ENCODE results near the gene DNAL1. TPM values are rescaled to one million over a fixed set of nuclear protein-coding genes. Genes with fewer than 3 reads are reported as not detected.

DNAL1 gene
- total and polyA plus RNA-seq, 9 of the 15 experiments (the other 6 are each of a cell fraction or from before 2014, with no cell fraction given) = 1.6 to 11.7 (median 4.8) TPM

DNA sequence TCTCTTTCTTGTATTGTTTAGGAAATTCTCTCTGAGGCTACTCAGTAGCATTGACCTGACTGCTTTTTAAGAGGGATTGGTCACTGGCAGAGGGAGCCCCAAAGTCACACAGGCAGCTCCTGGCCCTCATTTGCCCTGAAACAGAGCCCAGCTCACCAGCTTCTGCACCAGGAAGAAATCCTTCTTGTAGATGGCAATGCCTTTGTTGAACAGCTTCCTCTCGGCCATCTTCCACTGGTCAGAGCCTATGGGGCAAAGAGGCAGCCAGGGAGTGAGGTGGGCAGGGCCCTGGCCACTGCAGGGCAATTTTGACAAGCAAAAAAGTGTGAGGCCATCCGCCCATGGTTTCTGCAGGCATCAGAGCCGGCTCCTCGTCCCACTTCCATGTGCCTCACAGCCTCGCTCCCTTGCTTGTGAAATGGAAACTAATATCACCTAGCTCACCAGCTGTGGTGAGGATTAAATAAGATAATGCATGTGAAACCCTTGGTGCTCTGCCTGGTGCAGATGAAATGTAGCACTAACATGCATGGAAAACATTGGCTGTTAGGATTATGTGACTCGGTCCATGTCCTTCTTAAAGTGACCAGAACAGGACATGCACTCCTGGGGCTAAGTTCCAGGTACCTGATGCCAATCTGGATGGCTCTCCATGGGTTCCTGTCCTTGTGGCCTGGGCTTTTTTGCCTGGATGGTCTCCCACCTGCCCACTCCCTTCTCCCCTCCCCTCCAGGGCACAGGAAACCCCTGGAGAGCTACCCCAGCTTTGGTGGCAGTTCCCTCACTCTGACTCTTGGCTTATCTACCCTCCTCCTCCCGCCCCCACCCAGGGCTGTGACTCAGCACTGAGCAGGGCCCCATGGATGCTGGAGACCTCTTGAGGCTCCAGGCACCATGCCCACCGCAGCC lies 80.6 kb downstream of the DNAL1 start (continued):
- TF ChIP-seq, protein P1, sequence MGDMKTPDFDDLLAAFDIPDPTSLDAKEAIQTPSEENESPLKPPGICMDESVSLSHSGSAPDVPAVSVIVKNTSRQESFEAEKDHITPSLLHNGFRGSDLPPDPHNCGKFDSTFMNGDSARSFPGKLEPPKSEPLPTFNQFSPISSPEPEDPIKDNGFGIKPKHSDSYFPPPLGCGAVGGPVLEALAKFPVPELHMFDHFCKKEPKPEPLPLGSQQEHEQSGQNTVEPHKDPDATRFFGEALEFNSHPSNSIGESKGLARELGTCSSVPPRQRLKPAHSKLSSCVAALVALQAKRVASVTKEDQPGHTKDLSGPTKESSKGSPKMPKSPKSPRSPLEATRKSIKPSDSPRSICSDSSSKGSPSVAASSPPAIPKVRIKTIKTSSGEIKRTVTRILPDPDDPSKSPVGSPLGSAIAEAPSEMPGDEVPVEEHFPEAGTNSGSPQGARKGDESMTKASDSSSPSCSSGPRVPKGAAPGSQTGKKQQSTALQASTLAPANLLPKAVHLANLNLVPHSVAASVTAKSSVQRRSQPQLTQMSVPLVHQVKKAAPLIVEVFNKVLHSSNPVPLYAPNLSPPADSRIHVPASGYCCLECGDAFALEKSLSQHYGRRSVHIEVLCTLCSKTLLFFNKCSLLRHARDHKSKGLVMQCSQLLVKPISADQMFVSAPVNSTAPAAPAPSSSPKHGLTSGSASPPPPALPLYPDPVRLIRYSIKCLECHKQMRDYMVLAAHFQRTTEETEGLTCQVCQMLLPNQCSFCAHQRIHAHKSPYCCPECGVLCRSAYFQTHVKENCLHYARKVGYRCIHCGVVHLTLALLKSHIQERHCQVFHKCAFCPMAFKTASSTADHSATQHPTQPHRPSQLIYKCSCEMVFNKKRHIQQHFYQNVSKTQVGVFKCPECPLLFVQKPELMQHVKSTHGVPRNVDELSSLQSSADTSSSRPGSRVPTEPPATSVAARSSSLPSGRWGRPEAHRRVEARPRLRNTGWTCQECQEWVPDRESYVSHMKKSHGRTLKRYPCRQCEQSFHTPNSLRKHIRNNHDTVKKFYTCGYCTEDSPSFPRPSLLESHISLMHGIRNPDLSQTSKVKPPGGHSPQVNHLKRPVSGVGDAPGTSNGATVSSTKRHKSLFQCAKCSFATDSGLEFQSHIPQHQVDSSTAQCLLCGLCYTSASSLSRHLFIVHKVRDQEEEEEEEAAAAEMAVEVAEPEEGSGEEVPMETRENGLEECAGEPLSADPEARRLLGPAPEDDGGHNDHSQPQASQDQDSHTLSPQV (IDR thresholded peaks at IDR 0.05) = peak; percentile 90
- TF ChIP-seq RAD21 (CRISPR knock-in tag; conservative IDR thresholded peaks at IDR 0.05 in 1 of 2, IDR thresholded peaks at IDR 0.05 in 1 of 2) (0 out of 4 replicates have a peak, but pooled peaks of 1 of the 2 experiments have one; percentile 21), MAFK (IDR thresholded peaks at IDR 0.05; ENCODE audit: low read length) (peak; percentile 52; the same call in 1 of the 2 replicates), ARNT (IDR thresholded peaks at IDR 0.05) (no peak), SRF (CRISPR knock-in tag; IDR thresholded peaks at IDR 0.05) (no peak), CTBP1 (IDR thresholded peaks at IDR 0.05; ENCODE audit: borderline replicate concordance) (peak; percentile 81; the same call in 1 of the 2 replicates), TEAD4 (IDR thresholded peaks at IDR 0.05; ENCODE audit: low read length) (no peak), TEAD4 (CRISPR knock-in tag; IDR thresholded peaks at IDR 0.05; ENCODE audit: borderline replicate concordance) (no peak), MTF1 (CRISPR knock-in tag; IDR thresholded peaks at IDR 0.05; ENCODE audit: borderline replicate concordance) (no peak), BHLHE40 (IDR thresholded peaks at IDR 0.05; ENCODE audit: low read length) (no peak), NFE2 (IDR thresholded peaks at IDR 0.05; ENCODE audit: low read depth) (peak; percentile 96), ZNF316 (IDR thresholded peaks at IDR 0.05) (peak; percentile 85), ATF1 (CRISPR knock-in tag; IDR thresholded peaks at IDR 0.05) (no peak), ATF1 (tag; IDR thresholded peaks at IDR 0.05) (0 out of 2 replicates have a peak, but pooled peaks have one; percentile 35)
- TF ChIP-seq, protein P2, sequence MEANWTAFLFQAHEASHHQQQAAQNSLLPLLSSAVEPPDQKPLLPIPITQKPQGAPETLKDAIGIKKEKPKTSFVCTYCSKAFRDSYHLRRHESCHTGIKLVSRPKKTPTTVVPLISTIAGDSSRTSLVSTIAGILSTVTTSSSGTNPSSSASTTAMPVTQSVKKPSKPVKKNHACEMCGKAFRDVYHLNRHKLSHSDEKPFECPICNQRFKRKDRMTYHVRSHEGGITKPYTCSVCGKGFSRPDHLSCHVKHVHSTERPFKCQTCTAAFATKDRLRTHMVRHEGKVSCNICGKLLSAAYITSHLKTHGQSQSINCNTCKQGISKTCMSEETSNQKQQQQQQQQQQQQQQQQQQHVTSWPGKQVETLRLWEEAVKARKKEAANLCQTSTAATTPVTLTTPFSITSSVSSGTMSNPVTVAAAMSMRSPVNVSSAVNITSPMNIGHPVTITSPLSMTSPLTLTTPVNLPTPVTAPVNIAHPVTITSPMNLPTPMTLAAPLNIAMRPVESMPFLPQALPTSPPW (CRISPR knock-in tag; IDR thresholded peaks at IDR 0.05) = peak; percentile 79
- TF ChIP-seq, protein P3, sequence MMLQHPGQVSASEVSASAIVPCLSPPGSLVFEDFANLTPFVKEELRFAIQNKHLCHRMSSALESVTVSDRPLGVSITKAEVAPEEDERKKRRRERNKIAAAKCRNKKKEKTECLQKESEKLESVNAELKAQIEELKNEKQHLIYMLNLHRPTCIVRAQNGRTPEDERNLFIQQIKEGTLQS (IDR thresholded peaks at IDR 0.05) = peak; percentile 64
- TF ChIP-seq, protein P3 (CRISPR knock-in tag; conservative IDR thresholded peaks at IDR 0.05) = no peak
- TF ChIP-seq, protein P4, sequence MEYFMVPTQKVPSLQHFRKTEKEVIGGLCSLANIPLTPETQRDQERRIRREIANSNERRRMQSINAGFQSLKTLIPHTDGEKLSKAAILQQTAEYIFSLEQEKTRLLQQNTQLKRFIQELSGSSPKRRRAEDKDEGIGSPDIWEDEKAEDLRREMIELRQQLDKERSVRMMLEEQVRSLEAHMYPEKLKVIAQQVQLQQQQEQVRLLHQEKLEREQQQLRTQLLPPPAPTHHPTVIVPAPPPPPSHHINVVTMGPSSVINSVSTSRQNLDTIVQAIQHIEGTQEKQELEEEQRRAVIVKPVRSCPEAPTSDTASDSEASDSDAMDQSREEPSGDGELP (CRISPR knock-in tag; IDR thresholded peaks at IDR 0.05; ENCODE audit: borderline replicate concordance) = peak; percentile 37; the same call in 1 of the 2 replicates
- TF ChIP-seq, protein P5, sequence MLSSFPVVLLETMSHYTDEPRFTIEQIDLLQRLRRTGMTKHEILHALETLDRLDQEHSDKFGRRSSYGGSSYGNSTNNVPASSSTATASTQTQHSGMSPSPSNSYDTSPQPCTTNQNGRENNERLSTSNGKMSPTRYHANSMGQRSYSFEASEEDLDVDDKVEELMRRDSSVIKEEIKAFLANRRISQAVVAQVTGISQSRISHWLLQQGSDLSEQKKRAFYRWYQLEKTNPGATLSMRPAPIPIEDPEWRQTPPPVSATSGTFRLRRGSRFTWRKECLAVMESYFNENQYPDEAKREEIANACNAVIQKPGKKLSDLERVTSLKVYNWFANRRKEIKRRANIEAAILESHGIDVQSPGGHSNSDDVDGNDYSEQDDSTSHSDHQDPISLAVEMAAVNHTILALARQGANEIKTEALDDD (IDR thresholded peaks at IDR 0.05) = no peak

Data from K562 (cell line).